EH (cell line): Measurements from ENCODE around the gene LDB3.

ENCODE experiments used
- DNase-seq: peaks from one replicate; pipeline ENCODE4 v3.0.0-alpha.2; 2015; ENCODE audit warnings: low read depth

Gene LDB3

GRCh38 chr10:86706401-86706841, 38.1 kb downstream of the LDB3 start:
- no peak for DNase-seq

- DNase-seq: no peak
Measured at GRCh38 chr10:86706977-86707376, 38.7 kb downstream of the LDB3 start.

DNA sequence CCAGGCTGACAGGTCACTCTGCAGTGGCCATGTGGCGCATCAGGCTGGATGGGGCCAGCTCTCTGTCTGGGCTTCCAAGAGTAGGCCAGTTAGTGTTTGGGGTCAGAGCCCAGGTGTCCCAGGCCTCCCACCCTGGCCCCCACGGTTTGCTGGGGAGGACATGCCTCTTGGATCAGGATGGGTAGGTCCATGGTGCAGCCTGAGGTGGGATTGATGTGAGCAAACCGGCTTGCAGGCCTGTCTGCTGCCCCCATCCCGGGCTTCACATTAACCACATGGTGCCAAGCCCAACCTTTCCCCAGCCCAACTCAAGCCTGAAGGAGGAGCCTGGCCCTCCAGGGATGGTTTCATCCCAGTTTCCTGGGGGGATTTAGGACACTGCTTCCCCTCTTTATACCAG, 39.2 kb downstream of the LDB3 start:
- no peak for DNase-seq

GRCh38 chr10:86708068-86708782, 39.9 kb downstream of the LDB3 start:
- no peak for DNase-seq

- DNase-seq: no peak
Measured at GRCh38 chr10:86708783-86709380, 40.6 kb downstream of the LDB3 start.

DNA sequence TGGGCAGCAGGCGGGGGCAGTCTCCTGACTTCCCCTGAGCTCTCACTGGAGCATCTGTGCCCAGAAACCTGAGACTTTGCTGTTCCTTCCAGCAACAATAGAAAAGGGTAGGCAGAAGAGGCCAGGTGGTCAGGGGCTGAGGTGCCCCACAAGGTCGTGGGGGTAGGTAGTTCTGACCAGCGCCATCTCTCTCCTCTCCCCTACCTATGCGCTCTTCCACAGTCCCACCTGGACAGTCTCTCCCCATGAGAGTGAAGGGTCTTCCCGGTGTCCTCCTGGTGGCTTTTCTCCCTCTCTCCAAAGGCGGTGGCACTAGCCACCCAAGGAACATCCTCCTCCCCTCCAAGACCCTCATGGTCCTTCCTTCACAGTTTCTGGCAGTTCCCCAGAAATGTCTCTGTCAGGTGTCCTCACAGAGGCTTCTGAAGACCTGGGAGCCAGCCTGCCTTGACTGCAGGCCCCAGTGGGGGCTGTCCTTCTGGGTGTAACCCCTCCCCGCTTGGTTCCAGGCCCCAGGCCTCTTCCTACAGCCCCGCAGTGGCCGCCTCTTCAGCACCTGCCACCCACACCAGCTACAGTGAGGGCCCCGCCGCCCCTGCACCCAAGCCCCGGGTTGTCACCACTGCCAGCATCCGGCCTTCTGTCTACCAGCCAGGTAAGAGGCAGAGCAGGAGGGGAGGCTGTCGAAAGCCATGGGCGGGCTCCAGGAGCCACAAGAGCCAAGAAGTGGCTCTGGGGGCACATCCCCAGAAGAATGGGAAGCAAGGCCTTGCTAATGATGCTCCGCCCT, 41.3 kb downstream of the LDB3 start:
- no peak for DNase-seq

GRCh38 chr10:86710987-86711512, 42.7 kb downstream of the LDB3 start:
- DNase-seq: peak; percentile 92

GRCh38 chr10:86711513-86712316, 43.4 kb downstream of the LDB3 start:
- peak; percentile 54 for DNase-seq

GRCh38 chr10:86712317-86712707, 44.0 kb downstream of the LDB3 start:
- no peak for DNase-seq

- DNase-seq: no peak
Measured at GRCh38 chr10:86715156-86715795, 47.0 kb downstream of the LDB3 start.

DNA sequence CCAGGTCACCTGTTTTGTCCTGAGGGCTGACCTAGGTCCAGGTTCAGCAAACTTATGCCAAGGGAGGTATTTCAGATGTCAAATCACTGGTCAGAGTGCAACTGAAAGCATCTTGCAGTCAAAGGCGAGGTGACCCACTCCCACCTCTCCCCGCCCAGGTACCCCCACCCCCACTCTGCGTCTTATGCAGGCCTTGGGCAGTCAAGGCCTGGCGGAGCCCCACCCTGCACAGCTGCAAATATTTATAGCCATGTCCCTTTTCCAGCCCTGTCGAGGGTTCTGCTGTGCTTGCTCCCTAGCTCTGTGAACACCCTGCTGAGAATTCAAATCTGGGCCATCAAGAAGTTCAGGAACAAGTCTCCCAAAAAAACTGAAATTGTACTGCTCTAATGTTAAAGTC, 47.5 kb downstream of the LDB3 start:
- DNase-seq: no peak

DNA sequence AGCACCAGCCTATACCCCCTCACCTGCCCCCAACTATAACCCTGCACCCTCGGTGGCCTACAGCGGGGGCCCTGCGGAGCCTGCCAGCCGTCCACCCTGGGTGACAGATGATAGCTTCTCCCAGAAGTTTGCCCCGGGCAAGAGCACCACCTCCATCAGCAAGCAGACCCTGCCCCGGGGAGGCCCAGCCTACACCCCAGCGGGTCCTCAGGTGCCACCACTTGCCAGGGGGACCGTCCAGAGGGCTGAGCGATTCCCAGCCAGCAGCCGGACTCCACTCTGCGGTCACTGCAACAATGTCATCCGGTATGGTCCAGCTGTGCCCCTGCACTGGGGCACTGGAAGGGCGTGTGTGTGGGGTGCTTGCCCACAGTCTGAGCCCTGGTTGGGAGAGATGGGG, 48.2 kb downstream of the LDB3 start:
- no peak for DNase-seq

DNA sequence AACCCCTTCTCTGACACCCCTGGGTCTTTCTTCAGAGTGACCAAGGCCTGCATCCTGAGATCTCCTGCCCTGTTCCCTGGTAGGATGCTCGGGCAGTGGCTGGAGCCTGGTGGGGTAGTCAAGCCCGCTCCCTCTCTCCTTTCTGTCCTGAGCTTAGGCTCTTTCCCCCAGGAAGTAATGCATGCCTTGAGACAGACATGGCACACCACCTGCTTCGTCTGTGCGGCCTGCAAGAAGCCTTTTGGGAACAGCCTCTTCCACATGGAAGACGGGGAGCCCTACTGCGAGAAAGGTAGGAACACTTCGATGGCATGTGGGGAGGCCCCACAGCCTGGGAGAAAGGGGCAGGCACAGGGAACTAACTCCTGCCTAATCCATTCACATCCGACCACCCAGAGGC, 50.2 kb downstream of the LDB3 start:
- no peak for DNase-seq

DNA sequence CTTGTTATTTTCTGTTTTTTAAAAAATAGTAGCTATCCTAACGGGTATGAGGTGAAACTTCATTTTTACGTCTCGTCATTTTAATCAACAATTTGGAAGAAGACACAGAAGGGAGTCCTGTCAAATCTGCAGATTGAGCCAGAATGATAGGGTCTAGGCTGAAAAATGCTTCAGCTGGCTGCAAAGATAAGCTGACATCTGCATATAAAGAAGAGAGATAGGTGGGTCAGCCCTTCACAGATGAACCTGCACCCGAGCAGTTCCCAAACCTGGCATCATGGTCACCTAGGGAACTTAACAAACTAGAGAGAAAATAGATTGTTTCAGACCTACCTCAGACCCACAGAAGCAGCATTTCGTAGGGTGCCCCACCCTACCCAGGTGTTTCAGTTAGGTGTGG, 52.9 kb downstream of the LDB3 start:
- DNase-seq: no peak

GRCh38 chr10:86723009-86723408, 54.7 kb downstream of the LDB3 start:
- DNase-seq: no peak

- DNase-seq: no peak
Measured at GRCh38 chr10:86724445-86724844, 56.1 kb downstream of the LDB3 start.

- no peak for DNase-seq
Measured at GRCh38 chr10:86725980-86726676, 57.8 kb downstream of the LDB3 start.

DNA sequence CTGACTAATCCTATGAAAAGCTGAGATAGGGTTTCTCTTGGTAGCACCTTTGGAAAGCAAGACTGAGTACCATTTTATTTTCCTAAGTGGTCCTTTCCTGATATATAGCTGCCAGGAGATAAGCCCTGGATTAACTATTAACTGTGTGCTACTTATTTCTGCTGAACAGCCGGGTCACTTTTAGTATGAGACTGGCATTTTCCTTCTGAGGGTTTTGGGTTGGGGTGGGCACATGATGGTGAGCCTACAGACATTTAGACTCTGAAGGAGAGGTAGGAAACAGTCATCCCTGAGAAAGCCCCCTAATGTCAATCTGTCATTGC, 58.3 kb downstream of the LDB3 start:
- DNase-seq: no peak

DNA sequence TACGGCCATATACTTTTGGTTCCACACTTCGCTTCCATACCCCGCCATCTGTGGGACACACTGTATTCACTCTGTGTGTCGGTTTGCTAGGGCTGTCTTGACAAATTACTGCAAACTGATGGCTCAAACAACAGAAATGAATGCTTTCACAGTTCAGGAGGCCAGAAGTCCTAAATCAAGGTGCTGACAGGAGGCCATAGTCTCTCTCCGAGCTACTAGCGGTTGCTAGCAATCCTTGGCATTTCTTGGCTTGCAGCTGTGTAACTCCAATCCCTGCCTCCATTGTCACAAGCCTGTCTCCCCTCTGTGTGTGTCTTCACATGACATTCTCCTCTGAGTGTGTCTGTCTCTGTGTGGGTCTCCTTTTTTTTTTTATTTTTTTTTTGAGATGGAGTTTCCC, 59.2 kb downstream of the LDB3 start:
- DNase-seq: no peak

GRCh38 chr10:86728056-86728455, 59.7 kb downstream of the LDB3 start:
- DNase-seq: no peak

GRCh38 chr10:86729677-86730076, 61.4 kb downstream of the LDB3 start:
- DNase-seq: no peak
